Epithelial cell of esophagus (primary cell): ENCODE measurements around the gene RBM17.
"Not testable (repeated sequence)": the region's sequence is repeated elsewhere in the genome, so short reads cannot be mapped to it uniquely, and the experiment has no call there.

Experiments
- DNase-seq: peaks from one replicate; pipeline ENCODE4 v3.0.0; 2010; ENCODE audit warnings: low read depth
- H3K4me3 ChIP-seq: 2 replicates; pipeline ENCODE4 v1.5.1; 2011; ENCODE audit warnings: mild to moderate bottlenecking, low read length, control low read depth
- CTCF ChIP-seq: IDR thresholded peaks from 2 replicates; pipeline ENCODE4 v1.5.1; 2011; ENCODE audit warnings: low read depth, mild to moderate bottlenecking, low read length, control low read depth, inconsistent platforms; ENCODE audit not compliant: insufficient read depth; ENCODE audit errors: missing control alignments

Gene RBM17

GRCh38 chr10:6088721-6089333 lies at the start of gene RBM17:
Gene RBM17, plus strand, starts transcription at chr10:6089034. Its CDS starts 8,032 bp downstream, at chr10:6097066.
- H3K4me3 ChIP-seq, result peak within 1 kb of the TSS; percentile 94
- DNase-seq, result peak; percentile 96
- peak; percentile 99 for TF ChIP-seq CTCF

GRCh38 chr10:6039711-6040110 lies 49.1 kb upstream of the RBM17 start:
- no peak for DNase-seq

DNA sequence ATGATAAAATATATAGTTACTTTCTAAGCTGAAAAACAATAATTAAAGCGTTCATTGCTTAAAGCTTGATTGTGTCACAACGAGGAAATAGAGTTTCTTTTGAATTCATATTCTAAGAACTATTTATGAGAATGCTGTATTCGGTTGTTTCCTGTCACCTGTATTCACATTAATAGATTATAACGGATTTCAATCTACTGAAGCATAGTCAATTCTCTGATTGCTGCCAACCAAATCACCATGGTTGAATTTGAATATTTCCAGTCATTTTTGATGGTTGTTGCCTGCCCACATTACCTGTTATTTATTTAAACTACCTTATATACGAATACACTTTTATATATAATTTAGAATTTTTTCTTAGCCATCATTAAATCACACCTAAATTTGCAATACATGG lies 48.6 kb upstream of the RBM17 start:
- no peak for TF ChIP-seq CTCF
- no peak for DNase-seq
- H3K4me3 ChIP-seq, result no peak overlapping the region

More at GRCh38 chr10:6039711-6040110, 49.1 kb upstream of the RBM17 start:
- H3K4me3 ChIP-seq, result no peak overlapping the region
- TF ChIP-seq CTCF, result no peak

DNA sequence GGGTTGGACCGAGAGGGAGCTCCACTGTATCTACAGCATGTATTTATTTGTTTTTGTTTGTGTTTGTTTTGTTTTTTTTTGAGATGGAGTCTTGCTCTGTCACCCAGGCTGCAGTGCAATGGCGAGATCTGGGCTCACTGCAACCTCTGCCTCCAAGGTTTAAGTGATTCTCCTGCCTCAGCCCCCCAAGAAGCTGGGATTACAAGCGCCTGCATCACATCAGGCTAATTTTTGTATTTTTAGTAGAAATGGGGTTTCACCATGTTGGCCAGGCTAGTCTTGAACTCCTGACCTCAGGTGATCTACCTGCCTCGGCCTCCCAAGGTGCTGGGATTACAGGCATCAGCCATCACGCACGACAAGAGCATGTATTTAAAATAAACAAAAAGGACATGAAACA lies 45.5 kb upstream of the RBM17 start:
- not testable (repeated sequence) for DNase-seq, H3K4me3 ChIP-seq

DNA sequence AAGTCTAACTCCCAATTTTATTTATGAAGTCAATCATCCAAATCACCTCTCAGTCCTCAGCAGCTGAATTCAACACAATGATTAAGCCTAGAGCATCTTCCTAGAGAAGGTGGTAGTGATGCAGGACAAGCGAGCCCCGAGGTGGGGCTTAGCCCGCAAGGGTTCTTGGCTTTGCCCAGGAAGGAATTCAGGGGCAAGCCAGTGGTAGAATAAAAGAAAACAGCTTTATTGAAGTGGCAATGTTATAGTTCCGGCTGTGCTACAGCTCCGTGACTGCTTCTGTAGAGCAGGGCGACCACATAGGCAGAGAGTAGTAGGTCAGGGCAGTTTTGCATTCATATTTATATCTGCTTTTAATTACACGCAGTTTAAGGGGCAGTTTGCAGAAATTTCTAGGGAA lies 44.8 kb upstream of the RBM17 start:
- no peak for DNase-seq
- no peak overlapping the region for H3K4me3 ChIP-seq
- no peak for TF ChIP-seq CTCF

- TF ChIP-seq CTCF, result no peak
- no peak overlapping the region for H3K4me3 ChIP-seq
- no peak for DNase-seq
These were observed 44.0 kb upstream of the RBM17 start for GRCh38 chr10:6044751-6045313.

DNA sequence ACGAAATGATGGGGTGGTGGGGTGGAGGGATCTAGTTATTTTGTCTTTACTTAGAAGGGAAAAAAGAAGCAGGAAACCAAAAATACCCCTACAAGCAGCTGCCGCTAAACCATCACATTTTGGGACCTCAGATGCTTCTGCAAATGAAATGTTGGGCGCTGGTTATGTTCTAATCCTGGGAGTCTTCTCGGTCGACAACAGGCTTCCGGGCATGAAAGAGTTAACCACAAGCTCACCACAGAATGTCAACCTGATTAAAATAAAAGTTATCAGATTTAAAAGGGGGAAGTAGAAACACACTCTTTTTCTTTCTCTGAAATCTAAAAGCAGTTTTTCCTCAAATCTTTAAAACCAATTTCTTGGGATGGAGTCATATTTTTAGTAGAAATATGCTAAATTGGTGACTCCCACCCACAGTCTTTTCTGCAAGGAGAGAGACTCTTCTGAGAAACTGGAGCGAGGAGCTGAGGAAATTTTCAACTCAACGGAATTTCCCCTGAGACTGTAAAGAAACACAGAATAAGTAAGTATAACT lies 43.5 kb upstream of the RBM17 start:
- DNase-seq, result no peak
- no peak overlapping the region for H3K4me3 ChIP-seq
- TF ChIP-seq CTCF, result no peak
